ENCODE results near the gene TCF4. TPM values are rescaled to one million over a fixed set of nuclear protein-coding genes. Genes with fewer than 3 reads are reported as not detected.

Gene TCF4
- total RNA-seq, 1 experiment from 2014 or later = 104 TPM

DNA sequence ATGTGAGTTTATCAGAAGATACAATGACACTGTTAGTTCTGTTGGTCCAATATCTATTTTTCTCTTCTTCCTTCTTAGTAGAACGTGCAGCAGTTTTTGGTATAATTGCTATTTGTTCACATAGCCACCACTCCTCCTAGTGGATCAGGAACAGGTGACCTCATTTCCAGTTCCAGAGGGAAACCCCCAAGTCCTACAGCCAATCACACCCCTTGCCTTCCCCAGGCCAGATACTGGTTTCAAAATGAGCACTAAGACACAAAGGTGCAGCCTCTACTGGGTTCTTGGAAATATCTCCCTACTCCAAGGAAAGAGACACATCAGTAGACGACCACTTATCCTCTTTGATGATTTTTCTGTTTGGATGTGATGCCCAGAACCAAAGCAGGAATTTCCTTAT is 103.2 kb downstream of the TCF4 start:
- H3K9me3 Mint-ChIP-seq = 0 out of 2 replicates have a peak, but pooled peaks cover 4% of the 10 kb centered on the region
- CTCF ChIA-PET = no interaction called here

More for the DNA sequence above, 103.2 kb downstream of the TCF4 start:
- Mint-ChIP-seq H3K27ac (peak overlapping the region; percentile 21; the same call in 1 of the 2 replicates), H3K4me3 (no peak overlapping the region), H3K36me3 (peaks cover 16% of the 10 kb centered on the region), H3K4me1 (peaks cover 57% of the 10 kb centered on the region), H3K27me3 (ENCODE audit: low read depth) (no peaks in the 10 kb centered on the region)
- no peak for DNase-seq (ENCODE audit: low spot score)
- no peak for ATAC-seq
- no peak for TF ChIP-seq GRHL2 (CRISPR knock-in tag; IDR thresholded peaks at IDR 0.05; ENCODE audit: insufficient replicate concordance, severe bottlenecking)
- no peak for TF ChIP-seq SP1 (CRISPR knock-in tag; conservative IDR thresholded peaks at IDR 0.05)
- no peak for TF ChIP-seq NR1H2 (CRISPR knock-in tag; IDR thresholded peaks at IDR 0.05)
- no peak for TF ChIP-seq PRRX2 (CRISPR knock-in tag; IDR thresholded peaks at IDR 0.05)
- no peak for TF ChIP-seq ZBTB21 (CRISPR knock-in tag; IDR thresholded peaks at IDR 0.05; ENCODE audit: borderline replicate concordance)
- no peak for TF ChIP-seq MXD4 (CRISPR knock-in tag; IDR thresholded peaks at IDR 0.05; ENCODE audit: borderline replicate concordance)
- TF ChIP-seq, protein P1, sequence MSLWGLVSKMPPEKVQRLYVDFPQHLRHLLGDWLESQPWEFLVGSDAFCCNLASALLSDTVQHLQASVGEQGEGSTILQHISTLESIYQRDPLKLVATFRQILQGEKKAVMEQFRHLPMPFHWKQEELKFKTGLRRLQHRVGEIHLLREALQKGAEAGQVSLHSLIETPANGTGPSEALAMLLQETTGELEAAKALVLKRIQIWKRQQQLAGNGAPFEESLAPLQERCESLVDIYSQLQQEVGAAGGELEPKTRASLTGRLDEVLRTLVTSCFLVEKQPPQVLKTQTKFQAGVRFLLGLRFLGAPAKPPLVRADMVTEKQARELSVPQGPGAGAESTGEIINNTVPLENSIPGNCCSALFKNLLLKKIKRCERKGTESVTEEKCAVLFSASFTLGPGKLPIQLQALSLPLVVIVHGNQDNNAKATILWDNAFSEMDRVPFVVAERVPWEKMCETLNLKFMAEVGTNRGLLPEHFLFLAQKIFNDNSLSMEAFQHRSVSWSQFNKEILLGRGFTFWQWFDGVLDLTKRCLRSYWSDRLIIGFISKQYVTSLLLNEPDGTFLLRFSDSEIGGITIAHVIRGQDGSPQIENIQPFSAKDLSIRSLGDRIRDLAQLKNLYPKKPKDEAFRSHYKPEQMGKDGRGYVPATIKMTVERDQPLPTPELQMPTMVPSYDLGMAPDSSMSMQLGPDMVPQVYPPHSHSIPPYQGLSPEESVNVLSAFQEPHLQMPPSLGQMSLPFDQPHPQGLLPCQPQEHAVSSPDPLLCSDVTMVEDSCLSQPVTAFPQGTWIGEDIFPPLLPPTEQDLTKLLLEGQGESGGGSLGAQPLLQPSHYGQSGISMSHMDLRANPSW (CRISPR knock-in tag; conservative IDR thresholded peaks at IDR 0.05; ENCODE audit: low read depth) = no peak
- TF ChIP-seq, protein P2, sequence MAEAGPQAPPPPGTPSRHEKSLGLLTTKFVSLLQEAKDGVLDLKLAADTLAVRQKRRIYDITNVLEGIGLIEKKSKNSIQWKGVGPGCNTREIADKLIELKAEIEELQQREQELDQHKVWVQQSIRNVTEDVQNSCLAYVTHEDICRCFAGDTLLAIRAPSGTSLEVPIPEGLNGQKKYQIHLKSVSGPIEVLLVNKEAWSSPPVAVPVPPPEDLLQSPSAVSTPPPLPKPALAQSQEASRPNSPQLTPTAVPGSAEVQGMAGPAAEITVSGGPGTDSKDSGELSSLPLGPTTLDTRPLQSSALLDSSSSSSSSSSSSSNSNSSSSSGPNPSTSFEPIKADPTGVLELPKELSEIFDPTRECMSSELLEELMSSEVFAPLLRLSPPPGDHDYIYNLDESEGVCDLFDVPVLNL (CRISPR knock-in tag; IDR thresholded peaks at IDR 0.05; ENCODE audit: borderline replicate concordance, low read depth) = no peak
- TF ChIP-seq, protein P3, sequence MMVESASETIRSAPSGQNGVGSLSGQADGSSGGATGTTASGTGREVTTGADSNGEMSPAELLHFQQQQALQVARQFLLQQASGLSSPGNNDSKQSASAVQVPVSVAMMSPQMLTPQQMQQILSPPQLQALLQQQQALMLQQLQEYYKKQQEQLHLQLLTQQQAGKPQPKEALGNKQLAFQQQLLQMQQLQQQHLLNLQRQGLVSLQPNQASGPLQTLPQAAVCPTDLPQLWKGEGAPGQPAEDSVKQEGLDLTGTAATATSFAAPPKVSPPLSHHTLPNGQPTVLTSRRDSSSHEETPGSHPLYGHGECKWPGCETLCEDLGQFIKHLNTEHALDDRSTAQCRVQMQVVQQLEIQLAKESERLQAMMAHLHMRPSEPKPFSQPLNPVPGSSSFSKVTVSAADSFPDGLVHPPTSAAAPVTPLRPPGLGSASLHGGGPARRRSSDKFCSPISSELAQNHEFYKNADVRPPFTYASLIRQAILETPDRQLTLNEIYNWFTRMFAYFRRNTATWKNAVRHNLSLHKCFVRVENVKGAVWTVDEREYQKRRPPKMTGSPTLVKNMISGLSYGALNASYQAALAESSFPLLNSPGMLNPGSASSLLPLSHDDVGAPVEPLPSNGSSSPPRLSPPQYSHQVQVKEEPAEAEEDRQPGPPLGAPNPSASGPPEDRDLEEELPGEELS (CRISPR knock-in tag; IDR thresholded peaks at IDR 0.05) = no peak
- TF ChIP-seq, protein P4, sequence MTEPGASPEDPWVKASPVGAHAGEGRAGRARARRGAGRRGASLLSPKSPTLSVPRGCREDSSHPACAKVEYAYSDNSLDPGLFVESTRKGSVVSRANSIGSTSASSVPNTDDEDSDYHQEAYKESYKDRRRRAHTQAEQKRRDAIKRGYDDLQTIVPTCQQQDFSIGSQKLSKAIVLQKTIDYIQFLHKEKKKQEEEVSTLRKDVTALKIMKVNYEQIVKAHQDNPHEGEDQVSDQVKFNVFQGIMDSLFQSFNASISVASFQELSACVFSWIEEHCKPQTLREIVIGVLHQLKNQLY (CRISPR knock-in tag; IDR thresholded peaks at IDR 0.05) = no peak
- TF ChIP-seq, protein P5, sequence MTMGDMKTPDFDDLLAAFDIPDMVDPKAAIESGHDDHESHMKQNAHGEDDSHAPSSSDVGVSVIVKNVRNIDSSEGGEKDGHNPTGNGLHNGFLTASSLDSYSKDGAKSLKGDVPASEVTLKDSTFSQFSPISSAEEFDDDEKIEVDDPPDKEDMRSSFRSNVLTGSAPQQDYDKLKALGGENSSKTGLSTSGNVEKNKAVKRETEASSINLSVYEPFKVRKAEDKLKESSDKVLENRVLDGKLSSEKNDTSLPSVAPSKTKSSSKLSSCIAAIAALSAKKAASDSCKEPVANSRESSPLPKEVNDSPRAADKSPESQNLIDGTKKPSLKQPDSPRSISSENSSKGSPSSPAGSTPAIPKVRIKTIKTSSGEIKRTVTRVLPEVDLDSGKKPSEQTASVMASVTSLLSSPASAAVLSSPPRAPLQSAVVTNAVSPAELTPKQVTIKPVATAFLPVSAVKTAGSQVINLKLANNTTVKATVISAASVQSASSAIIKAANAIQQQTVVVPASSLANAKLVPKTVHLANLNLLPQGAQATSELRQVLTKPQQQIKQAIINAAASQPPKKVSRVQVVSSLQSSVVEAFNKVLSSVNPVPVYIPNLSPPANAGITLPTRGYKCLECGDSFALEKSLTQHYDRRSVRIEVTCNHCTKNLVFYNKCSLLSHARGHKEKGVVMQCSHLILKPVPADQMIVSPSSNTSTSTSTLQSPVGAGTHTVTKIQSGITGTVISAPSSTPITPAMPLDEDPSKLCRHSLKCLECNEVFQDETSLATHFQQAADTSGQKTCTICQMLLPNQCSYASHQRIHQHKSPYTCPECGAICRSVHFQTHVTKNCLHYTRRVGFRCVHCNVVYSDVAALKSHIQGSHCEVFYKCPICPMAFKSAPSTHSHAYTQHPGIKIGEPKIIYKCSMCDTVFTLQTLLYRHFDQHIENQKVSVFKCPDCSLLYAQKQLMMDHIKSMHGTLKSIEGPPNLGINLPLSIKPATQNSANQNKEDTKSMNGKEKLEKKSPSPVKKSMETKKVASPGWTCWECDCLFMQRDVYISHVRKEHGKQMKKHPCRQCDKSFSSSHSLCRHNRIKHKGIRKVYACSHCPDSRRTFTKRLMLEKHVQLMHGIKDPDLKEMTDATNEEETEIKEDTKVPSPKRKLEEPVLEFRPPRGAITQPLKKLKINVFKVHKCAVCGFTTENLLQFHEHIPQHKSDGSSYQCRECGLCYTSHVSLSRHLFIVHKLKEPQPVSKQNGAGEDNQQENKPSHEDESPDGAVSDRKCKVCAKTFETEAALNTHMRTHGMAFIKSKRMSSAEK (CRISPR knock-in tag; IDR thresholded peaks at IDR 0.05; ENCODE audit: borderline replicate concordance) = no peak
- TF ChIP-seq, protein P6, sequence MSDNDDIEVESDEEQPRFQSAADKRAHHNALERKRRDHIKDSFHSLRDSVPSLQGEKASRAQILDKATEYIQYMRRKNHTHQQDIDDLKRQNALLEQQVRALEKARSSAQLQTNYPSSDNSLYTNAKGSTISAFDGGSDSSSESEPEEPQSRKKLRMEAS (CRISPR knock-in tag; IDR thresholded peaks at IDR 0.05) = no peak
- TF ChIP-seq FOXK1 (CRISPR knock-in tag; IDR thresholded peaks at IDR 0.05) = no peak
- TF ChIP-seq EMX1 (CRISPR knock-in tag; IDR thresholded peaks at IDR 0.05) = no peak
- TF ChIP-seq GABPB1 (CRISPR knock-in tag; IDR thresholded peaks at IDR 0.05) = no peak
- TF ChIP-seq, protein P7, sequence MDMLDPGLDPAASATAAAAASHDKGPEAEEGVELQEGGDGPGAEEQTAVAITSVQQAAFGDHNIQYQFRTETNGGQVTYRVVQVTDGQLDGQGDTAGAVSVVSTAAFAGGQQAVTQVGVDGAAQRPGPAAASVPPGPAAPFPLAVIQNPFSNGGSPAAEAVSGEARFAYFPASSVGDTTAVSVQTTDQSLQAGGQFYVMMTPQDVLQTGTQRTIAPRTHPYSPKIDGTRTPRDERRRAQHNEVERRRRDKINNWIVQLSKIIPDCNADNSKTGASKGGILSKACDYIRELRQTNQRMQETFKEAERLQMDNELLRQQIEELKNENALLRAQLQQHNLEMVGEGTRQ (CRISPR knock-in tag; IDR thresholded peaks at IDR 0.05) = no peak
- POLR2A ChIA-PET = no interaction called here

All from WTC11 (cell line).